HCT116 (cell line): ENCODE results near the gene HERC6. TPM values are rescaled to one million over a fixed set of nuclear protein-coding genes. Genes with fewer than 3 reads are reported as not detected.

ENCODE experiments used
- ATAC-seq: fragments of 200-7000 bp; cut with Tn5 transposase; 2 replicates; pipeline ENCODE4 v1.9.1; 2020; ENCODE audit warnings: mild to moderate bottlenecking, moderate library complexity
- BruUV-seq: library from RNA; stranded (reverse); fragments of 400-500 nt; replicated peaks from 2 replicates; lab custom pipeline; 2021; lab: Mats Ljungman, UMichigan
- CTCF ChIA-PET: fragments of 300-600 bp; sonication (Branson Sonifier 250); formaldehyde crosslinking; loops from one replicate; lab custom pipeline; 2021; ENCODE audit warnings: antibody characterized with exemption; lab: Charles Lee
- POLR2A ChIA-PET: fragments of 300-600, 350-600 bp; sonication (Branson Sonifier 250); formaldehyde crosslinking; loops from one replicate; lab custom pipeline; 2021; ENCODE audit warnings: antibody characterized with exemption; lab: Charles Lee
- RAD21 ChIA-PET, 2 experiments: fragments of 300-600 bp; sonication (Branson Sonifier 250); formaldehyde crosslinking; loops; one replicate each; lab custom pipeline; 2023; ENCODE audit warnings: low total read pairs in 2 of 2; ENCODE audit not compliant: uncharacterized antibody in 2 of 2, unreplicated experiment in 2 of 2, low non-redundant PET in 1 of 2; lab: Charles Lee
- DNase-seq: peaks from one replicate; pipeline ENCODE4 v3.0.0-alpha.2; 2010; ENCODE audit warnings: low read depth, low spot score
- H2AFZ ChIP-seq: fragments of 200-600 bp; shearing (Covaris generic), sonication (generic); 2 replicates; pipeline ENCODE4 v1.6.1; 2017; ENCODE audit warnings: low read depth, mixed run types, mixed read lengths, antibody characterized with exemption, low read length; ENCODE audit not compliant: poor library complexity, severe bottlenecking
- H3K27ac ChIP-seq: 2 replicates; pipeline ENCODE4 v1.5.1; 2012; ENCODE audit warnings: low read depth, low read length
- H3K27me3 ChIP-seq: fragments of 200-600 bp; sonication (generic); 2 replicates; pipeline ENCODE4 v1.6.1; 2016; ENCODE audit warnings: mixed run types, low read length, mixed read lengths; ENCODE audit not compliant: insufficient read depth
- H3K36me3 ChIP-seq, 2 experiments: fragments of 200-500 bp in 1 of 2; fragments of 200-600 bp in 1 of 2; sonication (Bioruptor generic) in 1 of 2; sonication (generic) in 1 of 2; 2 replicates each; pipeline versions ENCODE4 v1.5.1 to v1.6.1; 2014 to 2016; ENCODE audit warnings: low read length in 2 of 2, inconsistent platforms in 1 of 2, mixed read lengths in 1 of 2, mixed run types in 1 of 2; ENCODE audit not compliant: insufficient read depth in 2 of 2, control insufficient read depth in 1 of 2
- H3K4me1 ChIP-seq, 2 experiments: fragments of 200-600 bp in 1 of 2; sonication (generic) in 1 of 2; 2 replicates each; pipeline versions ENCODE4 v1.5.1 to v1.6.1; 2012 to 2017; ENCODE audit warnings: low read length in 2 of 2, inconsistent platforms in 1 of 2, mild to moderate bottlenecking in 1 of 2, mixed read lengths in 1 of 2, mixed run types in 1 of 2, moderate library complexity in 1 of 2; ENCODE audit not compliant: insufficient read depth in 2 of 2, control insufficient read depth in 1 of 2
- H3K4me2 ChIP-seq: fragments of 200-600 bp; sonication (generic); 2 replicates; pipeline ENCODE4 v1.6.1; 2017; ENCODE audit warnings: mixed run types, low read length, mixed read lengths
- H3K4me3 ChIP-seq, 2 experiments: fragments of 200-600 bp in 1 of 2; sonication (generic) in 1 of 2; replicated peaks in 1 of 2; 2 replicates each; pipeline ENCODE4 v1.5.1; 2011 to 2016; ENCODE audit warnings: low read length in 2 of 2, control low read depth in 1 of 2, low read depth in 1 of 2, mild to moderate bottlenecking in 1 of 2, mixed read lengths in 1 of 2, mixed run types in 1 of 2
- H3K79me2 ChIP-seq: fragments of 200-600 bp; sonication (generic); 2 replicates; pipeline ENCODE4 v1.6.1; 2017; ENCODE audit warnings: mild to moderate bottlenecking, mixed run types, low read length, moderate library complexity, mixed read lengths; ENCODE audit not compliant: insufficient read depth
- H3K9ac ChIP-seq: fragments of 200-600 bp; sonication (generic); 2 replicates; pipeline ENCODE4 v1.6.1; 2016; ENCODE audit warnings: low read length, mixed read lengths
- H3K9me2 ChIP-seq: fragments of 200-600 bp; sonication (generic), shearing (Covaris generic); 2 replicates; pipeline ENCODE4 v1.6.1; 2017; ENCODE audit warnings: mixed run types, mild to moderate bottlenecking, moderate library complexity; ENCODE audit not compliant: insufficient read depth
- H3K9me3 ChIP-seq, 2 experiments: fragments of 200-500 bp in 1 of 2; fragments of 200-600 bp in 1 of 2; sonication (Bioruptor generic) in 1 of 2; sonication (generic) in 1 of 2; 2 replicates each; pipeline ENCODE4 v1.6.1; 2014 to 2017; ENCODE audit warnings: low read length in 2 of 2, mixed read lengths in 2 of 2, inconsistent platforms in 1 of 2, low read depth in 1 of 2, mild to moderate bottlenecking in 1 of 2, mixed run types in 1 of 2, moderate library complexity in 1 of 2; ENCODE audit not compliant: control insufficient read depth in 1 of 2, insufficient read depth in 1 of 2
- H4K20me1 ChIP-seq: fragments of 200-600 bp; sonication (generic), shearing (Covaris generic); 2 replicates; pipeline ENCODE4 v1.6.1; 2017; ENCODE audit warnings: mixed run types, mild to moderate bottlenecking, moderate library complexity; ENCODE audit not compliant: insufficient read depth
- ATF3 ChIP-seq: IDR thresholded peaks from 2 replicates; pipeline ENCODE4 v1.6.1; 2012
- CBX3 ChIP-seq: IDR thresholded peaks from 2 replicates; pipeline ENCODE4 v1.6.1; 2012; ENCODE audit warnings: low read depth
- EZH2 ChIP-seq: fragments of 200-600 bp; sonication (generic); IDR thresholded peaks from 2 replicates; pipeline ENCODE4 v1.6.1; 2017; ENCODE audit warnings: antibody characterized with exemption, mixed run types
- EZH2phosphoT487 ChIP-seq: fragments of 200-600 bp; IDR thresholded peaks from 2 replicates; pipeline ENCODE4 v1.6.1; 2018; ENCODE audit warnings: antibody characterized with exemption, borderline replicate concordance
- FOSL1 ChIP-seq: IDR thresholded peaks from 2 replicates; pipeline ENCODE4 v1.6.1; 2012; ENCODE audit warnings: low read depth
- JUND ChIP-seq: IDR thresholded peaks from 2 replicates; pipeline ENCODE4 v1.6.1; 2012
- POLR2A ChIP-seq: IDR thresholded peaks from 2 replicates; pipeline ENCODE4 v1.7.0; 2011; ENCODE audit warnings: borderline replicate concordance; ENCODE audit not compliant: insufficient read depth, insufficient read length; ENCODE audit errors: extremely low read depth
- POLR2AphosphoS5 ChIP-seq: IDR thresholded peaks from 2 replicates; pipeline ENCODE4 v1.6.1; 2011; ENCODE audit warnings: mild to moderate bottlenecking, low read depth, low read length, moderate library complexity
- SIN3A ChIP-seq: IDR thresholded peaks from 2 replicates; pipeline ENCODE4 v1.6.1; 2012; ENCODE audit warnings: low read depth
- SRF ChIP-seq: IDR thresholded peaks from 2 replicates; pipeline ENCODE4 v1.6.1; 2012; ENCODE audit warnings: low read depth
- TCF7L2 ChIP-seq: IDR thresholded peaks from 2 replicates; pipeline ENCODE4 v1.7.0; 2011; ENCODE audit warnings: borderline replicate concordance, inconsistent platforms; ENCODE audit not compliant: insufficient read depth, insufficient read length; ENCODE audit errors: extremely low read depth
- ZFX ChIP-seq: fragments of 450-650 bp; IDR thresholded peaks from 2 replicates; pipeline ENCODE4 v1.6.1; 2017
- intact Hi-C: fragments of 100-400 bp; cut with micrococcal nuclease; formaldehyde crosslinking; loops from 2 replicates; pipeline ENCODE4 v1.10.0; 2022
- total RNA-seq: library from RNA; stranded (reverse); gene quantifications from one replicate; pipeline ENCODE4 v1.2.1, GENCODE V29; 2021; ENCODE audit not compliant: unreplicated experiment
- TF ChIP-seq, protein P1 (sequence below), 3 experiments: fragments of 200-600 bp in 1 of 3; sonication (generic) in 1 of 3; IDR thresholded peaks in 2 of 3; conservative IDR thresholded peaks in 1 of 3; 2 replicates each; pipeline ENCODE4 v1.5.1; 2012 to 2017; ENCODE audit warnings: low read depth in 2 of 3, low read length in 2 of 3, antibody characterized with exemption in 1 of 3, borderline replicate concordance in 1 of 3, control low read depth in 1 of 3, mild to moderate bottlenecking in 1 of 3, mixed read lengths in 1 of 3, mixed run types in 1 of 3, moderate library complexity in 1 of 3; ENCODE audit not compliant: insufficient read depth in 1 of 3
- TF ChIP-seq, protein P2 (sequence below): IDR thresholded peaks from 2 replicates; pipeline ENCODE4 v1.6.1; 2011; ENCODE audit warnings: mild to moderate bottlenecking, low read length, moderate library complexity; ENCODE audit not compliant: insufficient replicate concordance; ENCODE audit errors: extremely low read depth

The HERC6 gene
- total RNA-seq, 1 experiment from 2014 or later = 4.9 TPM

- POLR2A ChIA-PET = no interaction called here
- RAD21 ChIA-PET = no interaction called here
- H2AFZ ChIP-seq = no peak overlapping the region
- ATAC-seq (no peak), DNase-seq (no peak)
- CTCF ChIA-PET = interaction anchor here (0.7 kb wide), 1 partner anchor 387 kb away, joined by 3 read pairs; no protein-coding TSS in a partner anchor
- H3K27me3 ChIP-seq = no peaks in the 10 kb centered on the region
- no peaks in the 10 kb centered on the region for H3K4me1 ChIP-seq
- H3K27ac ChIP-seq = no peak overlapping the region
- H3K4me3 ChIP-seq = no peak overlapping the region
- H4K20me1 ChIP-seq = no peaks in the 10 kb centered on the region
- no peaks in the 10 kb centered on the region for H3K9me2 ChIP-seq
- no peaks in the 10 kb centered on the region for H3K36me3 ChIP-seq
- H3K9me3 ChIP-seq = no peaks in the 10 kb centered on the region
- H3K79me2 ChIP-seq = no peaks in the 10 kb centered on the region
- no peak overlapping the region for H3K9ac ChIP-seq
- TF ChIP-seq POLR2A = no peak
- TF ChIP-seq, protein P1, sequence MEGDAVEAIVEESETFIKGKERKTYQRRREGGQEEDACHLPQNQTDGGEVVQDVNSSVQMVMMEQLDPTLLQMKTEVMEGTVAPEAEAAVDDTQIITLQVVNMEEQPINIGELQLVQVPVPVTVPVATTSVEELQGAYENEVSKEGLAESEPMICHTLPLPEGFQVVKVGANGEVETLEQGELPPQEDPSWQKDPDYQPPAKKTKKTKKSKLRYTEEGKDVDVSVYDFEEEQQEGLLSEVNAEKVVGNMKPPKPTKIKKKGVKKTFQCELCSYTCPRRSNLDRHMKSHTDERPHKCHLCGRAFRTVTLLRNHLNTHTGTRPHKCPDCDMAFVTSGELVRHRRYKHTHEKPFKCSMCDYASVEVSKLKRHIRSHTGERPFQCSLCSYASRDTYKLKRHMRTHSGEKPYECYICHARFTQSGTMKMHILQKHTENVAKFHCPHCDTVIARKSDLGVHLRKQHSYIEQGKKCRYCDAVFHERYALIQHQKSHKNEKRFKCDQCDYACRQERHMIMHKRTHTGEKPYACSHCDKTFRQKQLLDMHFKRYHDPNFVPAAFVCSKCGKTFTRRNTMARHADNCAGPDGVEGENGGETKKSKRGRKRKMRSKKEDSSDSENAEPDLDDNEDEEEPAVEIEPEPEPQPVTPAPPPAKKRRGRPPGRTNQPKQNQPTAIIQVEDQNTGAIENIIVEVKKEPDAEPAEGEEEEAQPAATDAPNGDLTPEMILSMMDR (IDR thresholded peaks at IDR 0.05 in 2 of 3, conservative IDR thresholded peaks at IDR 0.05 in 1 of 3; ENCODE audit: borderline replicate concordance in 1 of 3, insufficient read depth in 1 of 3, low read depth in 2 of 3, low read length in 2 of 3) = no peak
- no TSS peak for BruUV-seq
- no peak overlapping the region for H3K4me2 ChIP-seq
- intact Hi-C loops = no loop called here
These were observed 39.8 kb downstream of the HERC6 start for GRCh38 chr4:88418411-88418810.

- no peaks in the 10 kb centered on the region for H3K27me3 ChIP-seq
- RAD21 ChIA-PET = no interaction called here
- intact Hi-C loops = no loop called here
- no peaks in the 10 kb centered on the region for H3K36me3 ChIP-seq
- CTCF ChIA-PET = no interaction called here
- POLR2A ChIA-PET = no interaction called here
- H3K4me3 ChIP-seq = no peak overlapping the region
- H3K27ac ChIP-seq = no peak overlapping the region
- no peak overlapping the region for H3K4me2 ChIP-seq
- no peaks in the 10 kb centered on the region for H3K4me1 ChIP-seq
- no TSS peak for BruUV-seq
- no peak overlapping the region for H3K9ac ChIP-seq
- no peak overlapping the region for H2AFZ ChIP-seq
- H3K79me2 ChIP-seq = no peaks in the 10 kb centered on the region
- DNase-seq = no peak
- H3K9me3 ChIP-seq = no peaks in the 10 kb centered on the region
- no peak for ATAC-seq
- H4K20me1 ChIP-seq = no peaks in the 10 kb centered on the region
- H3K9me2 ChIP-seq = no peaks in the 10 kb centered on the region
- TF ChIP-seq EZH2 (no peak), SIN3A (no peak), TCF7L2 (no peak), EZH2phosphoT487 (no peak), FOSL1 (no peak), JUND (no peak), ATF3 (no peak), ZFX (no peak), SRF (no peak), POLR2AphosphoS5 (no peak), CBX3 (no peak), POLR2A (no peak)
- TF ChIP-seq, protein P2, sequence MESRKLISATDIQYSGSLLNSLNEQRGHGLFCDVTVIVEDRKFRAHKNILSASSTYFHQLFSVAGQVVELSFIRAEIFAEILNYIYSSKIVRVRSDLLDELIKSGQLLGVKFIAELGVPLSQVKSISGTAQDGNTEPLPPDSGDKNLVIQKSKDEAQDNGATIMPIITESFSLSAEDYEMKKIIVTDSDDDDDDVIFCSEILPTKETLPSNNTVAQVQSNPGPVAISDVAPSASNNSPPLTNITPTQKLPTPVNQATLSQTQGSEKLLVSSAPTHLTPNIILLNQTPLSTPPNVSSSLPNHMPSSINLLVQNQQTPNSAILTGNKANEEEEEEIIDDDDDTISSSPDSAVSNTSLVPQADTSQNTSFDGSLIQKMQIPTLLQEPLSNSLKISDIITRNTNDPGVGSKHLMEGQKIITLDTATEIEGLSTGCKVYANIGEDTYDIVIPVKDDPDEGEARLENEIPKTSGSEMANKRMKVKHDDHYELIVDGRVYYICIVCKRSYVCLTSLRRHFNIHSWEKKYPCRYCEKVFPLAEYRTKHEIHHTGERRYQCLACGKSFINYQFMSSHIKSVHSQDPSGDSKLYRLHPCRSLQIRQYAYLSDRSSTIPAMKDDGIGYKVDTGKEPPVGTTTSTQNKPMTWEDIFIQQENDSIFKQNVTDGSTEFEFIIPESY = no peak
- TF ChIP-seq, protein P1 (IDR thresholded peaks at IDR 0.05 in 2 of 3, conservative IDR thresholded peaks at IDR 0.05 in 1 of 3; ENCODE audit: borderline replicate concordance in 1 of 3, insufficient read depth in 1 of 3, low read depth in 2 of 3, low read length in 2 of 3) = no peak
These were observed 41.2 kb downstream of the HERC6 start for GRCh38 chr4:88419874-88420273.
